ENCODE measurements around the gene PIP5K1C.

The PIP5K1C gene

DNA sequence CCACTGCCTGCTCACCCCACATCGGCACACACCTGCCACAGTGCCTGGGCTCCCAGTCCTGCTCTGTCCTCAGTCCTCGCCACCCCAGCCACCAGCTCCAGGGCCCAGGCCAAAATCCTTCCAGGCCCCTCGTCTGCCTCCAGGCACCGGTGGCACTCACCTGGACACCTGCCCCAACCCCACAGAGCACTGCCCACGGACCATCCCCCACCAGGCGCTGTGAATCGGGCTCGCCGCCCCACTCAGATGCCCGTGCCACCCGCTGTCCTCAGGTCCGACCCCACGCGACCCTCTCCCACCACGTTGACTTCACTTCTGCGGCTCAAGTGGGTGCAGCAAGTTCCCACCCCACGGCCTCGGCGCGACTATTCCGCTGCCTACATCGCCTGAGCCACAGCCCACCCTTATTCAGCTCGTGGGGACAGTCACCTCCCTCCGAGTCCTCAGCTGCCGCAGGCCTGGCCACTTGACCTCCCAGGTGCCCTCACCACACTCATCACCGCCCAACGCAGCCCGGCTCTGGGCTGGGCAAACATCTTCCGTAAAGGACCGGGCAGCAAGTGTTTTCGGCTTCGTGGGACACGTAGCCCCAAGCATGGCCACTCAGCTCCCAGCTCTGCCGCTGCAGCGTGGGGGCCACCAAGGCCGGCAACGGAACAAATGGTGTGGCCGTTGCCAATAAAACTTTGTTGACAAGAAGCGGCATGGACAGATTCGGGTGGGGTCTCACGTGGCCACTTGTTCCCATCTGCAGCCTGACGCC lies 5.7 kb downstream of the PIP5K1C start:
- no peak overlapping the region for H3K4me3 ChIP-seq (replicated peaks in 1 of 2; ENCODE audit: low read depth in 2 of 2, low read length in 2 of 2)
- no peak for DNase-seq (ENCODE audit: low read depth in 2 of 2)
- TF ChIP-seq, protein P1, sequence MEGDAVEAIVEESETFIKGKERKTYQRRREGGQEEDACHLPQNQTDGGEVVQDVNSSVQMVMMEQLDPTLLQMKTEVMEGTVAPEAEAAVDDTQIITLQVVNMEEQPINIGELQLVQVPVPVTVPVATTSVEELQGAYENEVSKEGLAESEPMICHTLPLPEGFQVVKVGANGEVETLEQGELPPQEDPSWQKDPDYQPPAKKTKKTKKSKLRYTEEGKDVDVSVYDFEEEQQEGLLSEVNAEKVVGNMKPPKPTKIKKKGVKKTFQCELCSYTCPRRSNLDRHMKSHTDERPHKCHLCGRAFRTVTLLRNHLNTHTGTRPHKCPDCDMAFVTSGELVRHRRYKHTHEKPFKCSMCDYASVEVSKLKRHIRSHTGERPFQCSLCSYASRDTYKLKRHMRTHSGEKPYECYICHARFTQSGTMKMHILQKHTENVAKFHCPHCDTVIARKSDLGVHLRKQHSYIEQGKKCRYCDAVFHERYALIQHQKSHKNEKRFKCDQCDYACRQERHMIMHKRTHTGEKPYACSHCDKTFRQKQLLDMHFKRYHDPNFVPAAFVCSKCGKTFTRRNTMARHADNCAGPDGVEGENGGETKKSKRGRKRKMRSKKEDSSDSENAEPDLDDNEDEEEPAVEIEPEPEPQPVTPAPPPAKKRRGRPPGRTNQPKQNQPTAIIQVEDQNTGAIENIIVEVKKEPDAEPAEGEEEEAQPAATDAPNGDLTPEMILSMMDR (IDR thresholded peaks at IDR 0.05; ENCODE audit: low read depth, low read length): no peak

DNA sequence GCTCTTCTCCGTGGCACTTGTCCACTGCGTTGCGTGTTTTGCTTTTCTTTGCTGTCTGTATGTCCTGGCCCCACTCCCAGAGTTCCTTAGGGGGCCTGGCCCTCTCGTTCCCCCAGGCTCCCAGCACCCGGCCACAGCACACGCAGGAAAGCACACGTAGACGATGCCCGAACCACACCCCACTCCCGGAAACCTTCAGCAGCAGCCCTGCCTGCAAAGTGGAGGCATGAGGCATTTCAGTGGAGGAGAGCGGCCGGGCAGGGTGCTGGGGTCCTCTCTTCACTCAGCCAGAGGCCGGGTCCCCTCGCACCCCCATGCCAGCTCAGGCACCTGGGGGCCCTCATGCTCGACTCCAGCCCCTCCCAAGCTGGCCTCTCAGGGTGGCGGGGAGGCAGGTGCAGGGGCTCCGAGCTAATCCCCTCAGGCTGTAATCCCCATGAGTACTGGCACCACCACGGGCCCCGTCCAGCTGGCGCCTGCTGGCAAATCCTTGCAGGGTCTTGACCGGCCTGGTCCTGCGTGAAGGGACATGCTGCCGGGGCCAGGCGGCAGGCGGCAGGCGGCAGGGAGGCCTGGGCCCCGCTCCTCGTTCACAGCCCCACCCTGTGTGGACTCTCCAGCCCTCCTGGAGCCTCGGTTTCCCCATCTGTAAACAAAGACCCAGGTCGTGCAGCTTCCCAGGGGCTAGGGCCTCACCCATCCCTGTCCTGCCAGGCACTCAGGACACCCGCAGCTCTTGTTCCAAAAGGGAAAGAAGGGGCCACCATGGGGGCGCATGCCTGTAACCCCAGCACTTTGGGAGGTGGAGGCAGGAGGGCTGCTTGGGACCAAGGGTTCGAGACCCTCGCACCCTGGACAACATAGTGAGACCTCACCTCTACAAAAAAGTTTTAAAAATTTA lies 7.0 kb downstream of the PIP5K1C start:
- DNase-seq (ENCODE audit: low read depth in 2 of 2): no peak
- H3K4me3 ChIP-seq (replicated peaks in 1 of 2; ENCODE audit: low read depth in 2 of 2, low read length in 2 of 2): no peak overlapping the region
- TF ChIP-seq, protein P1 (IDR thresholded peaks at IDR 0.05; ENCODE audit: low read depth, low read length): no peak

DNA sequence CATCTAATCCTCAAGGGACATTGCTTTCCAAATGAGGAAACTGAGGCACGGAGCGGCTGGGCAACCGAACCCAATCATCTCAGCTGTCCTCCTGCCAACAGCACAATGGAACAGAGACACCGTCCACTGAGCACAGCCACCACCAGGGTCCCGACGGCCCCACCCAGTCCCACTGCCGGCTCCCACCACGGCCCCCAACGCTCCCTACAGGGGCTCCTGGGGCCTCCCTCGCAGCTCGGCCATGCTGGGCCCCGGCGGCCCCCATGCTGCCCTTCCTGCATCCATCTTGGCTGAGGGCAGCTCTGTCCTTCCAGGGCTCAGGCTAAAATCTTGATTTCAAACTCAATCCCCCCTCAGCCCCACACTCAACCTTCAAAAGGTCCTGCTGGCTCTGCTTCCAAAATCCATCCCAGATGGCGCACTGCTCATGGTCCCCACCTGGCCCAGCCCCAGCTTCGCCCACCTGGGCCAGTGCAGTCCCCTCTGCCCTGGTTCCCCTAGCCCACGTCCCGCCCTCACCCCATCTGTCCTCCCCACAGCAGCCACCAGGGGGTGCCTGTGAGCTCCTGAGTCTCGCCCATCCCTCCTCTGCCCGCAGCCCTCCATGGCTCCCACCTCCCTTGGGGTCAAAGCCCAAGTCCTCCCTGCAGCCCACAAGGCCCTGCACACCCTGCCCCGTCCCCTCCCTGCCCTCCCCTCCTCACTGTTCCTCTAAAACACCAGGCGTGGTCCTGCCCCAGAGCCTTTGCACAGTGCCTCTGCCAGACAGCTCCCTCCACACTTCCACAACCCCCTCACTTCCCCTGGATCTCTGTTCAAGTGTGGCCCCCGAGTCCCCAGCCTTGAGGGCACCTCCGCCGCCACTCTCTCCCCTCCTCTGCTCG lies 7.9 kb downstream of the PIP5K1C start:
- H3K4me3 ChIP-seq (replicated peaks in 1 of 2; ENCODE audit: low read depth in 2 of 2, low read length in 2 of 2): no peak overlapping the region
- DNase-seq (ENCODE audit: low read depth in 2 of 2): no peak
- TF ChIP-seq, protein P1 (IDR thresholded peaks at IDR 0.05; ENCODE audit: low read depth, low read length): peak; percentile 70

DNA sequence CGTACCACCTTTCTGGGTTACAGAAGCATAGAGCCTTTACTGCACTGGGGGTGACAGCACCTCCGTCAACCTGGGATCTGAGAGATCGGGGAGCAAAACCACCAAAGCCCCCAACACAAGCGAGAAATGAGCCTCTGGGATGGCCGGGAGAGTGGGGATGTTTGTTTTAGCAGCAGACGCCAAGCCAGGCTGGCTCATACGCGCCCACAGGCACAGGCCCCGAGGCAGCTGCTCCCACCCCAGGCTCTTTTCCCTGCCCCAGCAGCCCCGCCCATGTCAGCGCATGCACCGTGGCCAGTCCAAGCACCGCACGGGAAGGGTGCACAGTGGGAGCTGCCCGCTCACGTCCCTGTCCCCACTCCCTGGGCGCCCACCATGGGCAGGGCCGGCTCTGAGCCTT lies 8.5 kb downstream of the PIP5K1C start:
- TF ChIP-seq, protein P1 (IDR thresholded peaks at IDR 0.05; ENCODE audit: low read depth, low read length): no peak

GRCh38 chr19:3691372-3691716 lies 8.9 kb downstream of the PIP5K1C start:
- TF ChIP-seq, protein P1 (IDR thresholded peaks at IDR 0.05; ENCODE audit: low read depth, low read length): no peak
- no peak overlapping the region for H3K4me3 ChIP-seq (replicated peaks in 1 of 2; ENCODE audit: low read depth in 2 of 2, low read length in 2 of 2)
- no peak for DNase-seq (ENCODE audit: low read depth in 2 of 2)

More for the DNA sequence above, 8.5 kb downstream of the PIP5K1C start:
- DNase-seq (ENCODE audit: low read depth in 2 of 2): no peak
- no peak overlapping the region for H3K4me3 ChIP-seq (replicated peaks in 1 of 2; ENCODE audit: low read depth in 2 of 2, low read length in 2 of 2)

Measured in cardiac fibroblast (primary cell).